Measurements from ENCODE around the gene ATP13A5. TPM values are rescaled to one million over a fixed set of nuclear protein-coding genes. Genes with fewer than 3 reads are reported as not detected.

Gene ATP13A5
- total RNA-seq, 4 donors from 2014 or later = 1.4 TPM; not detected in 3

GRCh38 chr3:193388361-193388760 is 9.8 kb upstream of the ATP13A5 start:
- Histone ChIP-seq H3K27ac (no peak overlapping the region), H3K4me1 (no peaks in the 10 kb centered on the region), H3K36me3 (no peaks in the 10 kb centered on the region), H3K9me3 (no peaks in the 10 kb centered on the region), H3K4me3 (no peak overlapping the region), H3K27me3 (no peaks in the 10 kb centered on the region)
- 71 to 80% methylated on average over 1 to 3 of the region's 6 CpGs for WGBS, 2 donors (ENCODE audit: low coverage in 1 of 2)
- ATAC-seq = no peak
- TF ChIP-seq POLR2A (IDR thresholded peaks at IDR 0.05) (no peak), POLR2AphosphoS5 (IDR thresholded peaks at IDR 0.05) (no peak), CTCF (IDR thresholded peaks at IDR 0.05) (no peak), EP300 (IDR thresholded peaks at IDR 0.05) (no peak)

- ATAC-seq = no peak
- H3K27me3 ChIP-seq = no peaks in the 10 kb centered on the region
- H3K4me1 ChIP-seq = no peaks in the 10 kb centered on the region
- H3K27ac ChIP-seq = no peak overlapping the region
- 51 to 92% methylated on average over 1 to 2 of the region's 2 CpGs for WGBS, 2 donors (ENCODE audit: low coverage in 1 of 2)
- H3K4me3 ChIP-seq = no peak overlapping the region
- TF ChIP-seq EP300 (IDR thresholded peaks at IDR 0.05) (no peak), POLR2A (IDR thresholded peaks at IDR 0.05) (no peak), CTCF (IDR thresholded peaks at IDR 0.05) (no peak)
- no peaks in the 10 kb centered on the region for H3K36me3 ChIP-seq
- no peaks in the 10 kb centered on the region for H3K9me3 ChIP-seq
Measured at GRCh38 chr3:193387596-193387995, 9.0 kb upstream of the ATP13A5 start.

- no peaks in the 10 kb centered on the region for H3K27me3 ChIP-seq
- WGBS, 2 donors (ENCODE audit: low coverage in 1 of 2) = 17 to 48% methylated on average over 1 to 2 of the region's 2 CpGs
- TF ChIP-seq POLR2AphosphoS5 (IDR thresholded peaks at IDR 0.05) (no peak), CTCF (IDR thresholded peaks at IDR 0.05) (no peak), POLR2A (IDR thresholded peaks at IDR 0.05) (no peak), EP300 (IDR thresholded peaks at IDR 0.05) (no peak)
- no peak overlapping the region for H3K27ac ChIP-seq
- H3K4me3 ChIP-seq = no peak overlapping the region
- ATAC-seq = no peak
- H3K4me1 ChIP-seq = no peaks in the 10 kb centered on the region
- H3K9me3 ChIP-seq = no peaks in the 10 kb centered on the region
- no peaks in the 10 kb centered on the region for H3K36me3 ChIP-seq
Measured at GRCh38 chr3:193377591-193377990, 962 bp downstream of the ATP13A5 start.

- Histone ChIP-seq H3K27ac (no peak overlapping the region), H3K27me3 (no peaks in the 10 kb centered on the region), H3K9me3 (no peaks in the 10 kb centered on the region), H3K4me1 (no peaks in the 10 kb centered on the region), H3K4me3 (no peak overlapping the region), H3K36me3 (no peaks in the 10 kb centered on the region)
- TF ChIP-seq EP300 (IDR thresholded peaks at IDR 0.05) (no peak), POLR2A (IDR thresholded peaks at IDR 0.05) (no peak), CTCF (IDR thresholded peaks at IDR 0.05) (no peak), POLR2AphosphoS5 (IDR thresholded peaks at IDR 0.05) (no peak)
- WGBS, 2 donors (ENCODE audit: low coverage in 1 of 2) = 86 to 96% methylated on average over 7 to 8 of the region's 8 CpGs
- ATAC-seq = no peak
Measured at GRCh38 chr3:193375614-193376013, 2.9 kb downstream of the ATP13A5 start.

GRCh38 chr3:193372783-193373182 is 5.8 kb downstream of the ATP13A5 start:
- ATAC-seq = no peak
- no peaks in the 10 kb centered on the region for H3K4me1 ChIP-seq
- H3K27ac ChIP-seq = no peak overlapping the region
- no peak overlapping the region for H3K4me3 ChIP-seq
- no peaks in the 10 kb centered on the region for H3K9me3 ChIP-seq
- H3K27me3 ChIP-seq = no peaks in the 10 kb centered on the region
- H3K36me3 ChIP-seq = no peaks in the 10 kb centered on the region
- no peak for TF ChIP-seq POLR2A (IDR thresholded peaks at IDR 0.05)
- TF ChIP-seq CTCF (IDR thresholded peaks at IDR 0.05) = no peak
- TF ChIP-seq POLR2AphosphoS5 (IDR thresholded peaks at IDR 0.05) = no peak
- no peak for TF ChIP-seq EP300 (IDR thresholded peaks at IDR 0.05)
